ENCODE results near the gene FOXM1.
A peak's percentile ranks its signal among the peaks of the same experiment; 100 is the strongest.

The FOXM1 gene

DNA sequence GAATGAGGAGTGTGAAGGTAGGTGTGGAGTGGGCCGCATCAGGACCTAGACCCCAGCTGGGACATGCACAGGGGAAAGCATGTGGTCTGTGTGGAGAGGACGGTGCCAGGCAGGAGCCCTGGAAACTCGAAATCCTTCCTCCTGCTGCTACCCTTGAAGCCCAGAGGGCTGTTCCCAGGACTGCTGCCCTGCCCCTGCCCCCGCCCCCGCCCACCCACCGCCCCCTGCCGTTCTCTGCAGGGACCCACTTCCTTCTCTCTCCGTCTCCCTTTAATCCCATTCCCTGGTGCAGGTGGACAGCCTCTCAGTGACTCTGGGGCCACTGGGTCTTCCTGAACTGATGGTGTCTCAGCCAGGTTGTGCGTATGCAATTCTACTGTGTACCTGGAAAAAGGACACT lies 56.5 kb downstream of the FOXM1 start:
- TF ChIP-seq, protein P1, sequence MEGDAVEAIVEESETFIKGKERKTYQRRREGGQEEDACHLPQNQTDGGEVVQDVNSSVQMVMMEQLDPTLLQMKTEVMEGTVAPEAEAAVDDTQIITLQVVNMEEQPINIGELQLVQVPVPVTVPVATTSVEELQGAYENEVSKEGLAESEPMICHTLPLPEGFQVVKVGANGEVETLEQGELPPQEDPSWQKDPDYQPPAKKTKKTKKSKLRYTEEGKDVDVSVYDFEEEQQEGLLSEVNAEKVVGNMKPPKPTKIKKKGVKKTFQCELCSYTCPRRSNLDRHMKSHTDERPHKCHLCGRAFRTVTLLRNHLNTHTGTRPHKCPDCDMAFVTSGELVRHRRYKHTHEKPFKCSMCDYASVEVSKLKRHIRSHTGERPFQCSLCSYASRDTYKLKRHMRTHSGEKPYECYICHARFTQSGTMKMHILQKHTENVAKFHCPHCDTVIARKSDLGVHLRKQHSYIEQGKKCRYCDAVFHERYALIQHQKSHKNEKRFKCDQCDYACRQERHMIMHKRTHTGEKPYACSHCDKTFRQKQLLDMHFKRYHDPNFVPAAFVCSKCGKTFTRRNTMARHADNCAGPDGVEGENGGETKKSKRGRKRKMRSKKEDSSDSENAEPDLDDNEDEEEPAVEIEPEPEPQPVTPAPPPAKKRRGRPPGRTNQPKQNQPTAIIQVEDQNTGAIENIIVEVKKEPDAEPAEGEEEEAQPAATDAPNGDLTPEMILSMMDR (IDR thresholded peaks at IDR 0.05; ENCODE audit: insufficient read depth, low read depth, low read length, missing control alignments): no peak
- no peak for DNase-seq (ENCODE audit: low read depth)

DNA sequence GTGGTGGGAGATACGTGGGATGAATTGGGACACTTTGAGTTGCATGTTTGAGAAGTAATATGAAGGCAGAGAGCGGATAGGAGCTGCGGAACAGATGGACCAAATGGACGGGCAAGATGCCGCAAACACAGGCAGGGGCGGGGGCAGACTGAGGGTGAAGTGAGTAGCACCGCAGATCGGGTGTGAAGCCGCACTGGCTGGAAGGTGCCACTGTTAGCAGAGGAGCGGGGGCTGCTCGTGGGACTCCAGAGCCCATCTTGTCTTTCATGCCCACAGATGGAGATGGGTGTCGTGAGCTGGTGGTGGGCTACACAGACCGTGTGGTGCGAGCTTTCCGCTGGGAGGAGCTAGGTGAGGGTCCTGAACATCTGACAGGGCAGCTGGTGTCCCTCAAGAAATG lies 57.2 kb downstream of the FOXM1 start:
- TF ChIP-seq, protein P1 (IDR thresholded peaks at IDR 0.05; ENCODE audit: insufficient read depth, low read depth, low read length, missing control alignments): no peak
- no peak for DNase-seq (ENCODE audit: low read depth)
- no peak overlapping the region for H3K4me3 ChIP-seq (ENCODE audit: low read length)

More for the DNA sequence above, 56.5 kb downstream of the FOXM1 start:
- H3K4me3 ChIP-seq (ENCODE audit: low read length): no peak overlapping the region

DNA sequence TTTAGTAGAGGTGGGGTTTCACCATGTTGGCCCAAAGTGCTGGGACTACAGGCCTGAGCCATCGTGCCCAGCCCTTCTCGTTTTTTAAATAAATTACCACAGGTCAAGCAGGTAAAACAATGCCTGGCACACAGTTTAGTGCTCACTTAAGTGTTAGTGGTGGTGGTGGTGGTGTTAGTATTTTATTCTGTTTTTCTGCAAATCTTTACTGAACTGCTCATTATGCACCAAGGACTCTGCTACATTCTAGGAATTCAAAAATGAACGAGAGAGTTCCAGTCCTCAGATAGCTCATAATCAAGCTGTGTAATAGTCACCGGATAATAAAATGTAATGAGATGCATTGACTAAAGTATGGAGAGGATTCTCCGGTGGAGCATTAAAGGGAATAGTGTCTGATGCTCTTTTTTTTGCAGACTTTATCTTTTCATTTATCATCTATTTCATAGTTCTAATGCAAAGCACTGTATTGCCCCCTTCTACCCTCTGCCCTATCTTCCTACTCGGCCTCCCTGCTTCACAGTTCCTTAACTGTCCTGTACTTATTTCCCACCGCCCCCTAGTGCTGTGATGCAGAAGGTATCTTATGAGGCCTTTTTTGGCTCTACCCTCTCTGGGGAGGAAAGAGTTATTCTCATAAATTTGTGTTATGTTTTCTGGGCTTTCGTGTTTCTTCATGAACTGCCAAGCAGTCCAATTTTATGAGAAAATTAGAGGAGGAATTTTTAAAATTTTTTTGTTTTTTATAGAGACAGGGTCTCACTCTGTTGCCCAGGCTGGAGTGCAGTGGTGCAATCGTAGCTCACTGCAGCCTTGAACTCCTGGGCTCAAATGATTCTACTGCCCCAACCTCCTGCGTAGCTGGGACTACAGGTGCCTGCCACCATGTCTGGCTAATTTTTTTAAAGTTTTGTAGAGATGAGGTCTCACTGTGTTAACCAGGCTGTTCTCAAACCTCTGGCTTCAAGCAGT lies 63.5 kb downstream of the FOXM1 start:
- TF ChIP-seq, protein P1 (IDR thresholded peaks at IDR 0.05; ENCODE audit: insufficient read depth, low read depth, low read length, missing control alignments): peak; percentile 86
- DNase-seq (ENCODE audit: low read depth): peak; percentile 73
- H3K4me3 ChIP-seq (ENCODE audit: low read length): peak overlapping the region; percentile 95

DNA sequence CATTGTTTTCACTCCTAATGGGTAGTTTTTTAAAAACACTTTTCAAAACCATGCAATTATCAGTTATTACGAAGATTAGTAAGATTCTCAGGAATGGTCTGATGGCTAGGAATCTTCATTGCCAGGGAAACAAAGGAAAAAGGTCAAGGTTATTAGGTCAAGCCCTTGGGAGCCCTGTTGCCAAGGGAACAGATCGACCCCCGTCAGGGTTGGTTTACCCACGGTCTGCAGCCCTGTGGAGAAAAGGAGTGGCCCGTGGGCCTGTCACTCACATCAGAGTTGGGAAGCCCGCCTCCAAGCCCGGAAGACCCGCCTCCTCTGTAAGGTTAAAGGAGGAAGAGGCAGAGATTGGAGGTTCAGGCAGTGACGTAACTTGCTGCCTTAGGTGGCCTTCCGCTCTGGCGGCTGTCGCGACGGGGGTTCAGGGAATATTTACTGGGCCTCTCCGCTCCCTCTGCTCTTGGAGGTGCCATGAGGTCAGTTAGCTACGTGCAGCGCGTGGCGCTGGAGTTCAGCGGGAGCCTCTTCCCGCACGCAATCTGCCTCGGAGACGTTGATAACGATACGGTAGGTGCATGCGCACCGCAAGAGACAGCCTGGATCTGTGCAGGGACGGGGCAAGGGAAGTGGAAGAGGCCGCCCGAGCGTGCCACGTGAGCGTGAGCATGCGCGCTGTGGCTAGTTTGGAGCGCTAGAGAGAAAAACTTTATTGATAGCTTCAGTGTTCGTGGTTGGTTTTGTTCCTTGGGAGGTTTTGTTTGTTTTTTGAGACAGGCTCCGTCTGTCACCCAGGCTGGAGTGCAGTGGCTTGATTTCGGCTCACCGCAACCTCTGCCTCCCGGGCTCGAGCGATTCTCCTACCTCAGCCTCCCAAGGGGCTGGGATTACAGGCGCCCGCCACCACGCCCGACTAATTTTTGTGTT lies 64.4 kb downstream of the FOXM1 start, which contains the start of gene ITFG2:
ITFG2 (plus strand) TSS at position 379 of the 924 bp plus-strand sequence; CDS start at position 472, 93 bp downstream.
- peak; percentile 98 for DNase-seq (ENCODE audit: low read depth)
- TF ChIP-seq, protein P1 (IDR thresholded peaks at IDR 0.05; ENCODE audit: insufficient read depth, low read depth, low read length, missing control alignments): no peak

DNA sequence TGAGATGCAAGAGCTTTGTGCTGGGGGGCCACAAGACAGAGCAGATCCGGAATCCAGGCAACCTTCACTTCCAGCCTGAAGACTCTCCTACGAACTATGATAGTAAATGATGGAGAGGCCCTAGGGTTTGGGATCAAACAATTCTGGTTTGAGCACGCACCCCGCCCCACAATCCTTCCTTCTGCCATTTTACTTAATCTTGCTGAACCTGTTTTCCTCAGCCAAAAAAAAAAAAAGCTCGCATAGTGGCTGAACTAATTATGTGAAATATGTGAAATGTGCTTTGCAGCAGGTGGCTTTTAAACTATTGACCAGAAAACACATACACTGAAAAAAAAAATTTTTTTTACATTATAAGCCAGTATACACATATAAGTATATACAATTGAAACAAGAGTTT lies 65.2 kb downstream of the FOXM1 start:
- peak; percentile 57 for DNase-seq (ENCODE audit: low read depth)
- TF ChIP-seq, protein P1 (IDR thresholded peaks at IDR 0.05; ENCODE audit: insufficient read depth, low read depth, low read length, missing control alignments): no peak
- H3K4me3 ChIP-seq (ENCODE audit: low read length): peak overlapping the region; percentile 95

More for the DNA sequence above, 64.4 kb downstream of the FOXM1 start, which contains the start of gene ITFG2:
- H3K4me3 ChIP-seq (ENCODE audit: low read length): peak within 1 kb of the TSS; percentile 95

Data from epithelial cell of esophagus (primary cell).